ENCODE data around the gene MYO7A. TPM values are rescaled to one million over a fixed set of nuclear protein-coding genes. Genes with fewer than 3 reads are reported as not detected.

MYO7A gene
- total and polyA plus RNA-seq, 2 of the 8 experiments (the other 6 are each of a cell fraction or from before 2014, with no cell fraction given), result 1.5 to 1.9 TPM

GRCh38 chr11:77154381-77155081, 26.5 kb downstream of the MYO7A start:
- ChIA-PET POLR2A (ENCODE audit: partially characterized antibody) (no interaction called here), CTCF (ENCODE audit: partially characterized antibody) (interaction anchor here (0.7 to 16.2 kb wide), 6 partner anchors 10 to 64 kb away, joined by 3 to 104 read pairs (median 6); partner anchors contain the start of gene MYO7A)
- no peak overlapping the region for H3K4me3 ChIP-seq (ENCODE audit: extremely low read depth in 1 of 4, insufficient read depth in 2 of 4, low read depth in 3 of 4, low read length in 4 of 4)
- H3K23ac ChIP-seq (ENCODE audit: insufficient read length), result no peak overlapping the region
- 75% methylated on average over 5 of the region's 10 CpGs; no CpG with 5 or more reads in 1 of the 2 experiments for WGBS, 2 experiments (ENCODE audit: extremely low coverage in 1 of 2, insufficient coverage in 1 of 2, insufficient read length in 1 of 2, insufficient replicate concordance in 2 of 2, low coverage in 1 of 2, low lambda C conversion rate in 2 of 2, missing lambda C conversion rate in 1 of 2)
- H3K4me2 ChIP-seq (ENCODE audit: insufficient read depth in 1 of 2, low read depth in 2 of 2, low read length in 2 of 2), result no peak overlapping the region
- no peak overlapping the region for H2BK15ac ChIP-seq (ENCODE audit: low read length)
- H3K9ac ChIP-seq (replicated peaks in 1 of 4; ENCODE audit: extremely low read depth in 1 of 4, low read depth in 3 of 4, low read length in 3 of 4), result no peak overlapping the region
- H2BK12ac ChIP-seq (ENCODE audit: low read depth, low read length), result no peak overlapping the region
- no peaks in the 10 kb centered on the region for H3K79me2 ChIP-seq (ENCODE audit: control insufficient read depth in 1 of 2, insufficient read depth in 2 of 2, low read length in 2 of 2)
- no peak overlapping the region for H2AK5ac ChIP-seq (ENCODE audit: low read depth, low read length)
- H3K27ac ChIP-seq (ENCODE audit: low read depth, low read length), result no peak overlapping the region
- H4K91ac ChIP-seq (replicated peaks; ENCODE audit: insufficient read length, low read length), result no peak overlapping the region
- no peak overlapping the region for H4K5ac ChIP-seq (ENCODE audit: insufficient read length, low read depth, low read length)
- H2BK120ac ChIP-seq (replicated peaks; ENCODE audit: low read depth, low read length), result no peak overlapping the region
- H2BK5ac ChIP-seq (ENCODE audit: low read depth, low read length), result no peak overlapping the region
- H3K4me1 ChIP-seq (replicated peaks in 1 of 4; ENCODE audit: control insufficient read depth in 3 of 4, insufficient read depth in 4 of 4, low read length in 3 of 4), result peaks cover 0 to 4% (median 0%) of the 10 kb centered on the region in 4 experiments; a peak in 1 of 7 replicates
- H3K23me2 ChIP-seq (ENCODE audit: low read depth, low read length), result no peaks in the 10 kb centered on the region
- H2AFZ ChIP-seq (ENCODE audit: low read length), result no peak overlapping the region
- H4K8ac ChIP-seq (ENCODE audit: extremely low read depth, insufficient read depth, low read length), result no peak overlapping the region
- no peaks in the 10 kb centered on the region for H3K9me3 ChIP-seq (ENCODE audit: insufficient read depth in 2 of 2, low read depth in 1 of 2, low read length in 1 of 2)
- no peaks in the 10 kb centered on the region; a peak in 1 of 8 replicates for H3K36me3 ChIP-seq (ENCODE audit: control insufficient read depth in 2 of 4, insufficient read depth in 4 of 4, low read length in 3 of 4)
- no peak overlapping the region for H3K14ac ChIP-seq (ENCODE audit: insufficient read length)
- no peak overlapping the region for H3K56ac ChIP-seq (replicated peaks; ENCODE audit: insufficient read length, low read depth, low read length)
- H3K18ac ChIP-seq (ENCODE audit: extremely low read depth, low read length), result no peak overlapping the region
- DNase-seq (ENCODE audit: low read depth in 1 of 2, low spot score in 2 of 2) (no peak), FAIRE-seq (no peak)
- no peak overlapping the region for H3K4ac ChIP-seq (replicated peaks; ENCODE audit: insufficient read length, low read depth, low read length)
- no peaks in the 10 kb centered on the region for H4K20me1 ChIP-seq (replicated peaks in 1 of 2; ENCODE audit: control insufficient read depth in 1 of 2, insufficient read depth in 2 of 2, low read length in 2 of 2)
- H3K27me3 ChIP-seq (replicated peaks in 1 of 4; ENCODE audit: control insufficient read depth in 3 of 4, extremely low read depth in 1 of 4, insufficient read depth in 3 of 4, low read length in 3 of 4), result no peaks in the 10 kb centered on the region
- no peaks in the 10 kb centered on the region for H3K79me1 ChIP-seq (ENCODE audit: low read depth, low read length)
- H2BK20ac ChIP-seq (ENCODE audit: low read length), result no peak overlapping the region
- no peak for TF ChIP-seq HDAC6 (IDR thresholded peaks at IDR 0.05; ENCODE audit: low read depth, low read length)
